Kidney epithelial cell (primary cell): ENCODE results near the gene FAM184A. TPM values are rescaled to one million over a fixed set of nuclear protein-coding genes. Genes with fewer than 3 reads are reported as not detected.

Source experiments
- DNase-seq: peaks from one replicate; pipeline ENCODE4 v3.0.0-alpha.2; 2010; ENCODE audit warnings: low read depth
- H3K27me3 ChIP-seq: 2 replicates; pipeline ENCODE4 v1.6.0; 2011; ENCODE audit warnings: low read length; ENCODE audit not compliant: control insufficient read depth, insufficient read depth
- H3K36me3 ChIP-seq: 2 replicates; pipeline ENCODE4 v1.5.1; 2011; ENCODE audit warnings: low read length; ENCODE audit not compliant: control insufficient read depth, insufficient read depth
- H3K4me3 ChIP-seq: 2 replicates; pipeline ENCODE4 v1.5.1; 2011; ENCODE audit warnings: low read depth, mild to moderate bottlenecking, control low read depth, low read length
- CTCF ChIP-seq: IDR thresholded peaks from 2 replicates; pipeline ENCODE4 v1.5.1; 2011; ENCODE audit warnings: mild to moderate bottlenecking, moderate library complexity, low read length, control low read depth, inconsistent platforms; ENCODE audit not compliant: insufficient read depth, poor library complexity, severe bottlenecking
- total RNA-seq: library from RNA; depleted of rRNA; stranded (reverse); fragments of >200 nt; gene quantifications from 2 replicates; pipeline ENCODE4 v1.2.3, GENCODE V29; 2015

The FAM184A gene
- total RNA-seq, 1 donor from 2014 or later = 2.0 TPM

- no peak for DNase-seq
- TF ChIP-seq CTCF = no peak
- peaks cover 6% of the 10 kb centered on the region for H3K27me3 ChIP-seq
- H3K36me3 ChIP-seq = no peaks in the 10 kb centered on the region
- no peak overlapping the region for H3K4me3 ChIP-seq
Observed at GRCh38 chr6:119076576-119077390, 1.7 kb downstream of the FAM184A start.

GRCh38 chr6:119076173-119076572 lies 2.3 kb downstream of the FAM184A start:
- no peak for TF ChIP-seq CTCF
- Histone ChIP-seq H3K36me3 (no peaks in the 10 kb centered on the region), H3K4me3 (no peak overlapping the region), H3K27me3 (peaks cover 6% of the 10 kb centered on the region)
- no peak for DNase-seq

GRCh38 chr6:119075200-119075981 lies 3.1 kb downstream of the FAM184A start:
- TF ChIP-seq CTCF = no peak
- no peaks in the 10 kb centered on the region for H3K36me3 ChIP-seq
- H3K27me3 ChIP-seq = peaks cover 6% of the 10 kb centered on the region
- no peak for DNase-seq
- H3K4me3 ChIP-seq = no peak overlapping the region

GRCh38 chr6:119073307-119074051 lies 5.0 kb downstream of the FAM184A start:
- no peak for TF ChIP-seq CTCF
- H3K27me3 ChIP-seq = peaks cover 3% of the 10 kb centered on the region
- no peak overlapping the region for H3K4me3 ChIP-seq
- no peaks in the 10 kb centered on the region for H3K36me3 ChIP-seq
- no peak for DNase-seq

- no peaks in the 10 kb centered on the region for H3K27me3 ChIP-seq
- no peak for TF ChIP-seq CTCF
- no peak overlapping the region for H3K4me3 ChIP-seq
- no peaks in the 10 kb centered on the region for H3K36me3 ChIP-seq
- no peak for DNase-seq
Observed at GRCh38 chr6:119071576-119071975, 6.9 kb downstream of the FAM184A start.
